Measurements from ENCODE around the gene TOMM40L. TPM values are rescaled to one million over a fixed set of nuclear protein-coding genes. Genes with fewer than 3 reads are reported as not detected.
A peak's percentile ranks its signal among the peaks of the same experiment; 100 is the strongest.

The TOMM40L gene
- total RNA-seq, 1 experiment from 2014 or later: 9.2 TPM

GRCh38 chr1:161258439-161259344 lies 32.8 kb downstream of the TOMM40L start, which contains the start of gene PCP4L1:
Gene PCP4L1, plus strand, starts transcription at chr1:161258745. Its CDS starts 230 bp downstream, at chr1:161258975.
- ATAC-seq (peak; percentile 93), DNase-seq (ENCODE audit: low read depth, low spot score) (no peak)
- in situ Hi-C loops (cut with HindIII; ENCODE audit: low pct_unique_long_range_greater_than_20kb, low sequenced_read_pairs) (no loop called here), intact Hi-C loops (cut with micrococcal nuclease; ENCODE audit: unreplicated experiment) (no loop called here)
- Histone ChIP-seq H3K27me3 (ENCODE audit: control insufficient read depth, insufficient read depth, low read length) (peaks cover 22% of the 10 kb centered on the region), H3K4me1 (ENCODE audit: control insufficient read depth, insufficient read depth, low read length) (no peaks in the 10 kb centered on the region; the same call in 1 of the 2 replicates), H3K9me3 (ENCODE audit: control insufficient read depth, insufficient read depth, low read depth, low read length) (no peaks in the 10 kb centered on the region; the same call in 1 of the 2 replicates), H3K36me3 (ENCODE audit: control insufficient read depth, insufficient read depth, low read length) (no peaks in the 10 kb centered on the region), H3K4me3 (ENCODE audit: low read depth in 2 of 2, low read length in 2 of 2) (peak within 1 kb of the TSS; percentile 45 to 57), H3K27ac (ENCODE audit: low read length) (no peak within 1 kb of the TSS)
- no TSS peak for BruUV-seq (replicated peaks)
- CTCF ChIA-PET: no interaction called here
- no peak for TF ChIP-seq TCF7L2 (IDR thresholded peaks at IDR 0.05; ENCODE audit: low read depth, low read length)
- TF ChIP-seq REST (IDR thresholded peaks at IDR 0.05; ENCODE audit: insufficient read depth in 1 of 2, low read depth in 2 of 2, low read length in 1 of 2): no peak
- no peak for TF ChIP-seq SIN3A (IDR thresholded peaks at IDR 0.05; ENCODE audit: borderline replicate concordance, insufficient read depth, low read depth, low read length)
- no peak for TF ChIP-seq POLR2AphosphoS5 (IDR thresholded peaks at IDR 0.05; ENCODE audit: low read depth, low read length)
- no peak for TF ChIP-seq CTCF (IDR thresholded peaks at IDR 0.05)
- POLR2A ChIA-PET: interaction anchor here (0.6 kb wide), 1 partner anchor 9 kb away, joined by 6 read pairs; no protein-coding TSS in a partner anchor

GRCh38 chr1:161259345-161259702 lies 33.5 kb downstream of the TOMM40L start:
- ChIA-PET CTCF (no interaction called here), POLR2A (no interaction called here)
- Histone ChIP-seq H3K4me3 (ENCODE audit: low read depth in 2 of 2, low read length in 2 of 2) (peak overlapping the region in 1 of 2 experiments; percentile 57; a peak in 2 of 4 replicates), H3K27me3 (ENCODE audit: control insufficient read depth, insufficient read depth, low read length) (peaks cover 22% of the 10 kb centered on the region), H3K36me3 (ENCODE audit: control insufficient read depth, insufficient read depth, low read length) (no peaks in the 10 kb centered on the region), H3K4me1 (ENCODE audit: control insufficient read depth, insufficient read depth, low read length) (no peaks in the 10 kb centered on the region; the same call in 1 of the 2 replicates), H3K27ac (ENCODE audit: low read length) (no peak overlapping the region), H3K9me3 (ENCODE audit: control insufficient read depth, insufficient read depth, low read depth, low read length) (no peaks in the 10 kb centered on the region; the same call in 1 of the 2 replicates)
- intact Hi-C loops (cut with micrococcal nuclease; ENCODE audit: unreplicated experiment) (no loop called here), in situ Hi-C loops (cut with HindIII; ENCODE audit: low pct_unique_long_range_greater_than_20kb, low sequenced_read_pairs) (no loop called here)
- no TSS peak for BruUV-seq (replicated peaks)
- DNase-seq (ENCODE audit: low read depth, low spot score): no peak
- TF ChIP-seq REST (IDR thresholded peaks at IDR 0.05; ENCODE audit: insufficient read depth in 1 of 2, low read depth in 2 of 2, low read length in 1 of 2) (no peak), SIN3A (IDR thresholded peaks at IDR 0.05; ENCODE audit: borderline replicate concordance, insufficient read depth, low read depth, low read length) (no peak), POLR2AphosphoS5 (IDR thresholded peaks at IDR 0.05; ENCODE audit: low read depth, low read length) (no peak), TCF7L2 (IDR thresholded peaks at IDR 0.05; ENCODE audit: low read depth, low read length) (no peak), CTCF (IDR thresholded peaks at IDR 0.05) (no peak)
- peak; percentile 35; the same call in 1 of the 2 replicates for ATAC-seq

Data from Panc1 (cell line).